Gastroesophageal sphincter (tissue), 4 donors: ENCODE measurements around the gene IER3. TPM values are rescaled to one million over a fixed set of nuclear protein-coding genes. Genes with fewer than 3 reads are reported as not detected.

Source experiments
- ATAC-seq: fragments of 150-250 bp; one replicate; pipeline ENCODE4 v1.9.1; 2016; ENCODE audit warnings: mild to moderate bottlenecking, moderate library complexity
- H3K27ac ChIP-seq, 4 donors: fragments of 200-600 bp; sonication (generic) in 3 of 4; 1 replicate in 3 of 4; 2 replicates in 1 of 4; pipeline ENCODE4 v1.5.1; 2016 to 2019
- H3K27me3 ChIP-seq: fragments of 200-600 bp; sonication (generic); one replicate; pipeline ENCODE4 v1.5.1; 2019
- H3K36me3 ChIP-seq, 2 donors: fragments of 200-600 bp; sonication (generic); one replicate each; pipeline ENCODE4 v1.5.1; 2019; ENCODE audit warnings: control low read depth in 1 of 2
- H3K4me1 ChIP-seq, 3 donors: fragments of 200-600 bp; sonication (generic); 1 replicate in 2 of 3; 2 replicates in 1 of 3; pipeline ENCODE4 v1.5.1; 2016 to 2019; ENCODE audit warnings: control low read depth in 2 of 3
- H3K4me3 ChIP-seq, 2 donors: fragments of 200-600 bp; sonication (generic); one replicate each; pipeline ENCODE4 v1.5.1; 2019; ENCODE audit warnings: mild to moderate bottlenecking in 1 of 2, moderate library complexity in 1 of 2
- H3K9me3 ChIP-seq, 3 donors: fragments of 200-600 bp; sonication (generic); one replicate each; pipeline ENCODE4 v1.5.1; 2017 to 2019; ENCODE audit warnings: control low read depth in 2 of 3
- EP300 ChIP-seq: sonication (generic); formaldehyde crosslinking; IDR thresholded peaks from one replicate; pipeline ENCODE4 v1.6.1; 2017; ENCODE audit warnings: antibody characterized with exemption, mild to moderate bottlenecking
- POLR2A ChIP-seq, 2 donors: fragments of 450-650 bp; IDR thresholded peaks; one replicate each; pipeline ENCODE4 v1.6.1; 2017; ENCODE audit warnings: antibody characterized with exemption in 2 of 2, mild to moderate bottlenecking in 2 of 2, moderate library complexity in 1 of 2
- POLR2AphosphoS5 ChIP-seq: sonication (generic); formaldehyde crosslinking; IDR thresholded peaks from one replicate; pipeline ENCODE4 v1.6.1; 2017; ENCODE audit warnings: antibody characterized with exemption
- WGBS, 2 donors: methylation state at CpG; one replicate each; pipeline ENCODE4 v1.1.5; 2018; ENCODE audit warnings: low coverage in 1 of 2; 5-methylcytosine and 5-hydroxymethylcytosine counted together
- total RNA-seq, 4 donors: library from RNA; depleted of rRNA; stranded (reverse); fragments of >200 nt; gene quantifications; one replicate each; pipeline ENCODE4 v1.1.0, GENCODE V29; 2016
- TF ChIP-seq, protein P1 (sequence below), 4 experiments: fragments of 200-600 bp in 2 of 4; fragments of 450-650 bp in 2 of 4; sonication (generic) in 1 of 4; IDR thresholded peaks; one replicate each; pipeline ENCODE4 v1.5.1; 2017 to 2019; ENCODE audit warnings: antibody characterized with exemption in 4 of 4, mild to moderate bottlenecking in 2 of 4, moderate library complexity in 2 of 4

IER3 gene
- total RNA-seq, 4 donors from 2014 or later, result 5.6 to 31.9 (median 11.3) TPM

- H3K9me3 ChIP-seq, result no peaks in the 10 kb centered on the region
- H3K36me3 ChIP-seq, result peaks cover 0 to 38% of the 10 kb centered on the region in 2 donors
- peak overlapping the region; percentile 86 to 92 for H3K4me3 ChIP-seq
- TF ChIP-seq EP300 (no peak), POLR2AphosphoS5 (no peak), POLR2A (IDR thresholded peaks at IDR 0.05) (no peak)
- TF ChIP-seq, protein P1, sequence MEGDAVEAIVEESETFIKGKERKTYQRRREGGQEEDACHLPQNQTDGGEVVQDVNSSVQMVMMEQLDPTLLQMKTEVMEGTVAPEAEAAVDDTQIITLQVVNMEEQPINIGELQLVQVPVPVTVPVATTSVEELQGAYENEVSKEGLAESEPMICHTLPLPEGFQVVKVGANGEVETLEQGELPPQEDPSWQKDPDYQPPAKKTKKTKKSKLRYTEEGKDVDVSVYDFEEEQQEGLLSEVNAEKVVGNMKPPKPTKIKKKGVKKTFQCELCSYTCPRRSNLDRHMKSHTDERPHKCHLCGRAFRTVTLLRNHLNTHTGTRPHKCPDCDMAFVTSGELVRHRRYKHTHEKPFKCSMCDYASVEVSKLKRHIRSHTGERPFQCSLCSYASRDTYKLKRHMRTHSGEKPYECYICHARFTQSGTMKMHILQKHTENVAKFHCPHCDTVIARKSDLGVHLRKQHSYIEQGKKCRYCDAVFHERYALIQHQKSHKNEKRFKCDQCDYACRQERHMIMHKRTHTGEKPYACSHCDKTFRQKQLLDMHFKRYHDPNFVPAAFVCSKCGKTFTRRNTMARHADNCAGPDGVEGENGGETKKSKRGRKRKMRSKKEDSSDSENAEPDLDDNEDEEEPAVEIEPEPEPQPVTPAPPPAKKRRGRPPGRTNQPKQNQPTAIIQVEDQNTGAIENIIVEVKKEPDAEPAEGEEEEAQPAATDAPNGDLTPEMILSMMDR (IDR thresholded peaks at IDR 0.05), result no peak
- peak; percentile 41 for ATAC-seq
- 0 to 8% methylated on average over 9 of the region's 13 CpGs for WGBS, 2 donors
- H3K27me3 ChIP-seq, result no peaks in the 10 kb centered on the region
- H3K27ac ChIP-seq, result peak overlapping the region; percentile 84 to 96 (median 90)
- peaks cover 0 to 72% (median 11%) of the 10 kb centered on the region in 3 donors for H3K4me1 ChIP-seq
Observed at GRCh38 chr6:30741789-30742315, 2.5 kb downstream of the IER3 start.

GRCh38 chr6:30741063-30741779, 3.1 kb downstream of the IER3 start:
- no peak for TF ChIP-seq EP300
- TF ChIP-seq, protein P1 (IDR thresholded peaks at IDR 0.05), result no peak
- no peak for TF ChIP-seq POLR2A (IDR thresholded peaks at IDR 0.05)
- TF ChIP-seq POLR2AphosphoS5, result no peak
- 22 to 40% methylated on average over 2 of the region's 8 CpGs for WGBS, 2 donors
- no peaks in the 10 kb centered on the region for H3K27me3 ChIP-seq
- H3K27ac ChIP-seq, result peak overlapping the region; percentile 84 to 96 (median 90)
- no peak for ATAC-seq
- H3K4me3 ChIP-seq, result peak overlapping the region; percentile 86 to 92
- peaks cover 0 to 44% of the 10 kb centered on the region in 2 donors for H3K36me3 ChIP-seq
- no peaks in the 10 kb centered on the region for H3K9me3 ChIP-seq
- H3K4me1 ChIP-seq, result peaks cover 0 to 79% (median 11%) of the 10 kb centered on the region in 3 donors

DNA sequence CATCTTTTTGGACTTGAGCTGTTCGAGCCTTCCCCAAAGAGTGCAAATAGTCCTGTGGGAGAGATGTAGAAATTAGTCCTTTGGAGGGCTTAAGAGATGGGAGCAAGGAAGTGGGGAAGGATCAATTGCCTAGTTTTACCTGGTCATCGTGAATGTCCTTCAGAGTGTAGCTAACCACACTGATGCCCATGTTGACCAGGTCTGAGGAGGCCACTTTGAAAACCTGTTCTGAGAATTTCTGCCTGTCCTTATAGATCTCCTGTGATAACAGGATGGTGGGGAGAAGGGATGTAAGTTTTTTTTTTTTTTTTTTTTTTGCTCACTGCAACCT, 3.8 kb downstream of the IER3 start:
- Histone ChIP-seq H3K4me1 (peaks cover 0 to 86% (median 11%) of the 10 kb centered on the region in 3 donors), H3K4me3 (no peak overlapping the region), H3K27me3 (no peaks in the 10 kb centered on the region), H3K9me3 (no peaks in the 10 kb centered on the region), H3K36me3 (peaks cover 0 to 51% of the 10 kb centered on the region in 2 donors), H3K27ac (peak overlapping the region in 2 of 4 donors; percentile 21 to 96)
- ATAC-seq, result no peak
- TF ChIP-seq EP300 (no peak), POLR2AphosphoS5 (no peak), POLR2A (IDR thresholded peaks at IDR 0.05) (no peak)
- TF ChIP-seq, protein P1 (IDR thresholded peaks at IDR 0.05), result no peak
- WGBS, 2 donors, result 81 to 83% methylated on average over 1 to 2 of the region's 2 CpGs

DNA sequence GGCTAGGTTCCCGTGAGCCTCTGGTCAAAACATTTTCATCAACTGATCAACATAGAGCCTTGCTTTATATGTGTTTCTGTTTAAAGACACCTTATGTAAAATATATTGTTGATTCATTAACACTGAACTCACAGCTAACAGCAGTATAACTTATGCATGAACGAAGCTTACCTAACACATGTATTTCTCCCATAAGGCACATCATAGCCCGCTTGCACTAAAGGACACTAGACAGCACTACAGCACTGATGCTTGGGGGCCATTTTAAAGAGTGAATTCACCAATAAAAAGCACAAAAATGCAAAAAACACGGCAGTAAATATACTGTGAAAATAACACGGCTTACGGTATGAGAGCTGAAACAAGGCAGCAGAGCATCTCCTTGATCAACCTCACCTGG, 5.8 kb downstream of the IER3 start:
- H3K4me3 ChIP-seq, result no peak overlapping the region
- no peaks in the 10 kb centered on the region for H3K9me3 ChIP-seq
- peaks cover 0 to 73% (median 11%) of the 10 kb centered on the region in 3 donors for H3K4me1 ChIP-seq
- no peak for ATAC-seq
- TF ChIP-seq EP300 (no peak), POLR2A (IDR thresholded peaks at IDR 0.05) (no peak), POLR2AphosphoS5 (no peak)
- TF ChIP-seq, protein P1 (IDR thresholded peaks at IDR 0.05), result no peak
- no peak overlapping the region for H3K27ac ChIP-seq
- 71 to 91% methylated on average over 5 to 6 of the region's 6 CpGs for WGBS, 2 donors
- H3K27me3 ChIP-seq, result no peaks in the 10 kb centered on the region
- H3K36me3 ChIP-seq, result peaks cover 0 to 71% of the 10 kb centered on the region in 2 donors
